Neural cell (in vitro differentiated cells): ENCODE results near the gene IP6K2.
"Not testable (repeated sequence)": the region's sequence is repeated elsewhere in the genome, so short reads cannot be mapped to it uniquely, and the experiment has no call there.

Experiments
- CTCF ChIP-seq: fragments of 450-650 bp; IDR thresholded peaks from 2 replicates; pipeline ENCODE4 v1.5.1; 2014; ENCODE audit warnings: antibody characterized with exemption, mild to moderate bottlenecking, moderate library complexity; ENCODE audit not compliant: poor library complexity, severe bottlenecking
- EP300 ChIP-seq: fragments of 450-650 bp; conservative IDR thresholded peaks from 2 replicates; pipeline ENCODE4 v1.6.1; 2014; ENCODE audit warnings: antibody characterized with exemption, mild to moderate bottlenecking, moderate library complexity; ENCODE audit not compliant: poor library complexity, severe bottlenecking
- EZH2 ChIP-seq: fragments of 200-600, 300-800 bp; shearing (Covaris generic), sonication (generic); IDR thresholded peaks from 2 replicates; pipeline ENCODE4 v1.6.1; 2014; ENCODE audit warnings: antibody characterized with exemption, low read length, borderline replicate concordance, mild to moderate bottlenecking; ENCODE audit not compliant: insufficient read depth, poor library complexity, severe bottlenecking
- RAD21 ChIP-seq: fragments of 450-650 bp; conservative IDR thresholded peaks from 2 replicates; pipeline ENCODE4 v1.6.1; 2014; ENCODE audit warnings: antibody characterized with exemption, mild to moderate bottlenecking, moderate library complexity
- REST ChIP-seq: IDR thresholded peaks from 2 replicates; pipeline ENCODE4 v1.6.1; 2012; ENCODE audit warnings: borderline replicate concordance

GRCh38 chr3:48759991-48760540 is 43.0 kb upstream of the IP6K2 start:
- TF ChIP-seq CTCF, RAD21, EZH2, REST, EP300: not testable (repeated sequence)
